ENCODE results near the gene CDKAL1. TPM values are rescaled to one million over a fixed set of nuclear protein-coding genes. Genes with fewer than 3 reads are reported as not detected.

The CDKAL1 gene
- total and polyA plus RNA-seq, 9 of the 15 experiments (the other 6 are each of a cell fraction or from before 2014, with no cell fraction given), result 11.2 to 36.3 (median 20.1) TPM

DNA sequence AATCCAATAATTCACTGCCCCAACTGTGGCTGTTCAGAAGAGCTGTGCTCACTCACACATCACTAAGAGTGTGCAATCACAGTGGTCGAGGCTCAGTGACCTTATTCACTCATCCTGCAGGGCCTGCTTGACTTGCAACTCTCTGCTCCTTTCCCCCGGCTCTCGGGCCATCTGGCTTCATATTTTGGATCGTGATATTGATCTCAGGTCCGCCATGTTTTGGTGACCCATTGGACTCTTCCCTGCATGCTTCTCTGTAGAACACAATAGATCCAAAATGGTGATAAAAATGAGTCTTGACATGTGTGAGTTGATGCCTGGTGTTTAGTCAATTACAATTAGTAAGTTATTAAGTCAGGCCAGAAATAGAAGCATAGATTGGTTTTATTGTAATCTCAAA, 745.4 kb downstream of the CDKAL1 start:
- 1% methylated on average over 5 of the region's 5 CpGs for WGBS (ENCODE audit: insufficient coverage, low coverage, missing lambda C conversion rate)
- BruUV-seq (replicated peaks), result no TSS peak

More for the DNA sequence above, 745.4 kb downstream of the CDKAL1 start:
- ATAC-seq (no peak), FAIRE-seq (no peak), DNase-seq (ENCODE audit: extremely low read depth in 1 of 4, low spot score in 3 of 4) (no peak)
- in situ Hi-C loops (cut with MboI), result no loop called here
- H3K9me1 ChIP-seq (ENCODE audit: control insufficient read depth, insufficient read depth, low read length), result no peaks in the 10 kb centered on the region
- no peak overlapping the region for H3K27ac ChIP-seq (ENCODE audit: extremely low read depth, low read depth, low read length)
- no peak overlapping the region for H2AFZ ChIP-seq (ENCODE audit: low read depth, low read length)
- no peaks in the 10 kb centered on the region for H4K20me1 ChIP-seq (replicated peaks; ENCODE audit: control insufficient read depth, insufficient read depth, low read length)
- ChIA-PET CTCF (ENCODE audit: low intra/inter-chr PET ratio) (no interaction called here), POLR2A (interaction anchor here (1.0 to 1.8 kb wide), 2 partner anchors 10 to 11 kb away, joined by 4 to 5 read pairs; no protein-coding TSS in a partner anchor)
- no peaks in the 10 kb centered on the region for H3K9me3 ChIP-seq (replicated peaks; ENCODE audit: control insufficient read depth, insufficient read depth, low read depth, low read length)
- H3K4me1 ChIP-seq (replicated peaks in 1 of 2; ENCODE audit: control insufficient read depth in 2 of 2, insufficient read depth in 2 of 2, low read length in 2 of 2), result no peaks in the 10 kb centered on the region
- H3K9ac ChIP-seq (ENCODE audit: insufficient read depth in 1 of 2, low read depth in 2 of 2, low read length in 2 of 2), result no peak overlapping the region
- H3K27me3 ChIP-seq (ENCODE audit: control insufficient read depth in 2 of 2, insufficient read depth in 2 of 2, low read length in 2 of 2), result peaks cover 10 to 15% of the 10 kb centered on the region in 2 experiments; a peak in 4 of 5 replicates
- H3K36me3 ChIP-seq (ENCODE audit: control insufficient read depth, insufficient read depth, low read length), result no peaks in the 10 kb centered on the region
- no peaks in the 10 kb centered on the region for H3K79me2 ChIP-seq (ENCODE audit: control insufficient read depth, insufficient read depth, low read length)
- no peak overlapping the region for H3K4me3 ChIP-seq
- intact Hi-C loops (cut with micrococcal nuclease), result no loop called here
- no peak overlapping the region for H3K4me2 ChIP-seq (ENCODE audit: insufficient read depth, low read length)
- TF ChIP-seq SAFB (IDR thresholded peaks at IDR 0.05; ENCODE audit: borderline replicate concordance, low read depth, low read length), result no peak
- TF ChIP-seq SPI1 (IDR thresholded peaks at IDR 0.05; ENCODE audit: borderline replicate concordance, low read depth, low read length), result no peak
- TF ChIP-seq ETV6 (IDR thresholded peaks at IDR 0.05; ENCODE audit: borderline replicate concordance in 1 of 2, low read depth in 2 of 2, low read length in 1 of 2), result no peak
- no peak for TF ChIP-seq ETV6 (CRISPR knock-in tag; IDR thresholded peaks at IDR 0.05; ENCODE audit: borderline replicate concordance)
- TF ChIP-seq ZNF217 (CRISPR knock-in tag; IDR thresholded peaks at IDR 0.05), result no peak
- TF ChIP-seq C11orf30 (IDR thresholded peaks at IDR 0.05; ENCODE audit: low read depth), result no peak
- TF ChIP-seq, protein P1, sequence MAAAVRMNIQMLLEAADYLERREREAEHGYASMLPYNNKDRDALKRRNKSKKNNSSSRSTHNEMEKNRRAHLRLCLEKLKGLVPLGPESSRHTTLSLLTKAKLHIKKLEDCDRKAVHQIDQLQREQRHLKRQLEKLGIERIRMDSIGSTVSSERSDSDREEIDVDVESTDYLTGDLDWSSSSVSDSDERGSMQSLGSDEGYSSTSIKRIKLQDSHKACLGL (CRISPR knock-in tag; IDR thresholded peaks at IDR 0.05; ENCODE audit: borderline replicate concordance, poor library complexity, severe bottlenecking), result no peak
- no peak for TF ChIP-seq ZNF165 (CRISPR knock-in tag; IDR thresholded peaks at IDR 0.05; ENCODE audit: borderline replicate concordance)
- no peak for TF ChIP-seq ZNF785 (CRISPR knock-in tag; IDR thresholded peaks at IDR 0.05)
- no peak for TF ChIP-seq MEIS2 (IDR thresholded peaks at IDR 0.05; ENCODE audit: partially characterized antibody)
- no peak for TF ChIP-seq MXI1 (IDR thresholded peaks at IDR 0.05; ENCODE audit: low read depth, low read length)
- TF ChIP-seq FOXA1 (IDR thresholded peaks at IDR 0.05; ENCODE audit: borderline replicate concordance), result no peak
- TF ChIP-seq ZNF174 (CRISPR knock-in tag; IDR thresholded peaks at IDR 0.05), result no peak

Data from K562 (cell line).